ENCODE measurements around the gene OSBPL6.
"Not testable (repeated sequence)": the region's sequence is repeated elsewhere in the genome, so short reads cannot be mapped to it uniquely, and the experiment has no call there.

Gene OSBPL6

DNA sequence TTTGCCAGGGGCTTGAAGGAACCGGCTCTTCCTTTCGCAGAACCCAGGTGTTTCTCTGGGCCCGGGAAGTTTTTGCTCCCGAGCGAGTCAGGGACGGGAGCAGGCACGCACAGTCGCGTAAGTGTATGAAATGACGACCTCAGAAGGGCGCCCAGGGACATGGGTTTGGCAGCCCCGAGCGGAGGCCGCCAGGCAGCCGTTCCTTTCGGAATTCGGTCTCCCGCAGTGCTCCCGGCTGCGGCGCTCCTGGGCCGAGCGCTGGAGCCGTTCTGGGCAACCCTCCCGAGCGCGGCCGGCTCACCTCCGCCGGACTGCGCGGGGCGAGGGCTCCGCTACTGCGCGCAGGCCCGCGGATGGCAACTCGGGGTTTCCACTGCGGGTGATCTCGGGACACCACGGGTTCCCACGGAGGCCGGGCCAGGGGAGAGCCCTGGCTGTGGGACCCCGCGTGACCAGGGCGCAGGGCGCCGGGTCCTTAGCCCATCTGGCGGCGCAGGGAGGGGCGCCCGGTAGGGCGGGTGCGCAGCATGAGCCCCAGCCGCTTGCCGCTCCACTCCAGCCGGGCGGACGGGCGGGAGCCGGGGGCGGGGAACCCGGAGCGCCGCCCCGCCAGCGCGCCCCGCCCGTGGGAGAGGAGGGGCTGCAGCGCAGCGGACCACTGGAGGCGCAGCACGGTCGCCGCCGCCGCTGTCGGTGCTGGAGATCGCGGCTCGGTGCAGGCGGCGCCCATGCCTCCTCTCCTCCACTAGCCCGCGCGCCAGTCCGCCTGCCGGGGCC is at the start of gene OSBPL6:
Gene OSBPL6, plus strand, starts transcription at position 690 of the 777 bp plus-strand sequence. CDS start 111,673 bp downstream, outside the sequence.
- TF ChIP-seq, protein P1, sequence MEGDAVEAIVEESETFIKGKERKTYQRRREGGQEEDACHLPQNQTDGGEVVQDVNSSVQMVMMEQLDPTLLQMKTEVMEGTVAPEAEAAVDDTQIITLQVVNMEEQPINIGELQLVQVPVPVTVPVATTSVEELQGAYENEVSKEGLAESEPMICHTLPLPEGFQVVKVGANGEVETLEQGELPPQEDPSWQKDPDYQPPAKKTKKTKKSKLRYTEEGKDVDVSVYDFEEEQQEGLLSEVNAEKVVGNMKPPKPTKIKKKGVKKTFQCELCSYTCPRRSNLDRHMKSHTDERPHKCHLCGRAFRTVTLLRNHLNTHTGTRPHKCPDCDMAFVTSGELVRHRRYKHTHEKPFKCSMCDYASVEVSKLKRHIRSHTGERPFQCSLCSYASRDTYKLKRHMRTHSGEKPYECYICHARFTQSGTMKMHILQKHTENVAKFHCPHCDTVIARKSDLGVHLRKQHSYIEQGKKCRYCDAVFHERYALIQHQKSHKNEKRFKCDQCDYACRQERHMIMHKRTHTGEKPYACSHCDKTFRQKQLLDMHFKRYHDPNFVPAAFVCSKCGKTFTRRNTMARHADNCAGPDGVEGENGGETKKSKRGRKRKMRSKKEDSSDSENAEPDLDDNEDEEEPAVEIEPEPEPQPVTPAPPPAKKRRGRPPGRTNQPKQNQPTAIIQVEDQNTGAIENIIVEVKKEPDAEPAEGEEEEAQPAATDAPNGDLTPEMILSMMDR (IDR thresholded peaks at IDR 0.05; ENCODE audit: low read depth, low read length, missing control alignments), result no peak
- H3K4me3 ChIP-seq (ENCODE audit: low read depth, low read length), result peak within 1 kb of the TSS; percentile 91
- in situ Hi-C loops (cut with HindIII; ENCODE audit: low sequenced_read_pairs), result loop anchor here (10.0 kb wide), 1 partner anchor 81 kb away; no protein-coding TSS in a partner anchor
- DNase-seq (ENCODE audit: low read depth), result peak; percentile 60

DNA sequence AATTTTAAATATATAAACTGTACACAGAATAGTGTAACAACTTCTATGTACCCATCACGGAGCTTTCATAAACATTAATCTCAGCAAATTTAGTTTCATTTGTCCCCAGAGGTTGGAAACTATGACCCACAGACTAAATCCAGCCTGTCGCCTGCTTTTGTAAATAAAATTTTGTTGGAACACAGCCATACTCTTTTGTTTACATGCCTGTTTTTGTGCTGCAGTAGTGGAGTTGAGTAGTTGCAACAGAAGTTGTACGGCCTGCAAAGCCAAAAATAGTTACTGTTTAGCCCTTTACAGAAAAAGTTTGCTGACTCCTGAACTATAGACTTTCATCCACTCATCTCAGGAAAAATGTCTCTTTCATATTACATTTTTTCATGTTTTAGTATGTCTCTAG is 42.3 kb upstream of the OSBPL6 start:
- H3K4me3 ChIP-seq (ENCODE audit: low read depth, low read length), result no peak overlapping the region
- TF ChIP-seq, protein P1 (IDR thresholded peaks at IDR 0.05; ENCODE audit: low read depth, low read length, missing control alignments), result no peak
- no peak for DNase-seq (ENCODE audit: low read depth)
- in situ Hi-C loops (cut with HindIII; ENCODE audit: low sequenced_read_pairs), result no loop called here

DNA sequence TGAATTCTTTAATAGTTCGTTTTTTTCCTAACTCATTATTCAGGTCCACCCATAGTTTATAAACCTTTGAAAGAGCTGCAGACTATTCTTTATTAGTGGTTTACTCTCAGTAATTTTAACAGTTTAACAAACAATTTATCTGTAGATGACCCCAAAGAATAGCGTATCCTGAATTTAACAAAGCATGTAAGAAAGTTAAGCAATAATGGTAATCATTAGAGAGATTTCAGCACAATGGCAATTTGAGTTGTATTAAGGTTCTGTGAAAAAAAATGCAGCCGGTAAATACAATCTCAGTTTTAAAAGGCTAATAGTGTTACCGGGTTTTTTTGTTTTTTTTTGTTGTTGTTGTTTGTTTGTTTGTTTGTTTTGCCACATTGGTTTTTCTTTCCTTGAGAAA is 41.8 kb upstream of the OSBPL6 start:
- TF ChIP-seq, protein P1 (IDR thresholded peaks at IDR 0.05; ENCODE audit: low read depth, low read length, missing control alignments), result no peak
- H3K4me3 ChIP-seq (ENCODE audit: low read depth, low read length), result no peak overlapping the region
- in situ Hi-C loops (cut with HindIII; ENCODE audit: low sequenced_read_pairs), result no loop called here
- DNase-seq (ENCODE audit: low read depth), result no peak

DNA sequence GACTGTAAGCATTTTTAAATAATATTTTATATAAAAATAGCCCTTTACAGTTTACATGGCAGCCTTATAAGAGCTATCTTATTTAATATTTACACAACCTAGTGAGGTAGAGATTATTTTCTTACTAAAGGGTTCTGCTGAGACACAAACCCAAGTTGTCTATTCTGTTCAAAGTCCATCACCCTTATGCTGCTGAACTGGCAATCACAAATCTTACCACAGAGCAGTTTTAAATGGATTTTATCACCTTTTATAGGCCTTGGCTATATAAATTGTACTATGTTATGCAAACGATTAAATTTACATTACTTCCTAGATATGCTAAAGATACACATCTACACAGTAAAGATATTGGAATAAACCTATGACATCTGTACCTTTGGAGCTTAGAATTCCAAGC is 41.3 kb upstream of the OSBPL6 start:
- TF ChIP-seq, protein P1 (IDR thresholded peaks at IDR 0.05; ENCODE audit: low read depth, low read length, missing control alignments), result no peak
- H3K4me3 ChIP-seq (ENCODE audit: low read depth, low read length), result no peak overlapping the region
- in situ Hi-C loops (cut with HindIII; ENCODE audit: low sequenced_read_pairs), result no loop called here
- DNase-seq (ENCODE audit: low read depth), result no peak

DNA sequence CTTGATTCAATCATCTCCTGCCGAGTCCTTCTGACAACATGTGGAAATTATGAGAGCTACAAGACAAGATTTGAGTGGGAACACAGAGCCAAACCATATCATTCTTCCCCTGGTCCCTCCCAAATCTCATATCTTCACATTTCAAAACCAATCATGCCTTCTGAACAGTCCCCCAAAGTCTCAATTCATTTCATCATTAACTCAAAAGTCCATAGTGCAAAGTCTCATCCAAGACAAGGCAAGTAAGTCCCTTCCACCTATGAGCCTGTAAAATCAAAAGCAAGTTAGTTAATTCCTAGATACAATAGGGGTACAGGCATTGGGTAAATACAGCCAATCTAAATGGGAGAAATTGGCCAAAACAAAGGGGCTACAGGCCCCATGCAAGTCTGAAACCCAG is 40.4 kb upstream of the OSBPL6 start:
- DNase-seq (ENCODE audit: low read depth); in situ Hi-C loops (cut with HindIII; ENCODE audit: low sequenced_read_pairs); H3K4me3 ChIP-seq (ENCODE audit: low read depth, low read length): not testable (repeated sequence)

DNA sequence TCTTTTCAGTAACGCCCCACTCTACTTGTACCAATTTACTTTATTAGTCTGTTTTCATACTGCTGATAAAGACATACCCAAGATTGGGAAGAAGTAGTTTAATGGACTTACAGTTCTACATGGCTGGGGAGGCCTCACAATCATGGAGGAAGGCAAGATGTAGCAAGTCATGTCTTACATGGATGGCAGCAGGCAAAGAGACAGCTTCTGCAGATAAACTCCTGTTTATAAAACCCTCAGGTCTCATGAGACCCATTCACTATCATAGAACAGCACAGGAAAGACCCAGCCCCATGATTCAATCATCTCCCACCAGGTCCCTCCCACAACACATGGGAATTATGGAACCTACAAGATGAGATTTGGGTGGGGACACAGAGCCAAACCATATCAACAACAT is 38.8 kb upstream of the OSBPL6 start:
- in situ Hi-C loops (cut with HindIII; ENCODE audit: low sequenced_read_pairs), result no loop called here
- TF ChIP-seq, protein P1 (IDR thresholded peaks at IDR 0.05; ENCODE audit: low read depth, low read length, missing control alignments), result no peak
- H3K4me3 ChIP-seq (ENCODE audit: low read depth, low read length), result no peak overlapping the region
- no peak for DNase-seq (ENCODE audit: low read depth)

DNA sequence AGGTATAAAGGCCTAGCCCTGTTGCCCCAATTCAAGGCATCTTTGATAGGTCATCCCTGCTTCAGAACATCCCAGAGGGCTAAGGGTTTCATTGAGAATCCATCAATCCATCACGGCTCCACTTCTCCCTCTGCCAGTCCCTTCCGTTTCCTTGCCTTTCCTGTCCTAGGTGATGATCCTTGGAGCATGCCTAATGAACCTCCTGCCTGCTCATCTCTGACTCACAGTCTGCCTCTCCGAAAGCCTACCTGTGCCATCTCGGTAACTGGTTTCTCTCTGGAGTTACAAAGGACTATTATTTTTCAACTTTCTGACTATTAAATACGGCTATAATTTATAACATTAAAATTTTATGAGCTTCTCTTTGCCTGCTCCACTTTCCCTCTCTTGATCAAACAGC is 36.7 kb upstream of the OSBPL6 start:
- DNase-seq (ENCODE audit: low read depth), result no peak
- TF ChIP-seq, protein P1 (IDR thresholded peaks at IDR 0.05; ENCODE audit: low read depth, low read length, missing control alignments), result no peak
- H3K4me3 ChIP-seq (ENCODE audit: low read depth, low read length), result no peak overlapping the region
- in situ Hi-C loops (cut with HindIII; ENCODE audit: low sequenced_read_pairs), result no loop called here

Data from astrocyte of the cerebellum (primary cell).